AG09309 (cell line): ENCODE results near the gene PTPN7.

Experiments
- DNase-seq: peaks from one replicate; pipeline ENCODE4 v3.0.0-alpha.2; 2010; ENCODE audit warnings: low read depth
- H3K4me3 ChIP-seq: 2 replicates; pipeline ENCODE4 v1.5.1; 2011; ENCODE audit warnings: mild to moderate bottlenecking, low read depth, low read length, moderate library complexity; ENCODE audit not compliant: control insufficient read depth
- TF ChIP-seq, protein P1 (sequence below): IDR thresholded peaks from 2 replicates; pipeline ENCODE4 v1.5.1; 2011; ENCODE audit warnings: mild to moderate bottlenecking, low read depth, low read length, inconsistent platforms; ENCODE audit not compliant: insufficient read depth, control insufficient read depth; ENCODE audit errors: missing control alignments

Gene PTPN7

DNA sequence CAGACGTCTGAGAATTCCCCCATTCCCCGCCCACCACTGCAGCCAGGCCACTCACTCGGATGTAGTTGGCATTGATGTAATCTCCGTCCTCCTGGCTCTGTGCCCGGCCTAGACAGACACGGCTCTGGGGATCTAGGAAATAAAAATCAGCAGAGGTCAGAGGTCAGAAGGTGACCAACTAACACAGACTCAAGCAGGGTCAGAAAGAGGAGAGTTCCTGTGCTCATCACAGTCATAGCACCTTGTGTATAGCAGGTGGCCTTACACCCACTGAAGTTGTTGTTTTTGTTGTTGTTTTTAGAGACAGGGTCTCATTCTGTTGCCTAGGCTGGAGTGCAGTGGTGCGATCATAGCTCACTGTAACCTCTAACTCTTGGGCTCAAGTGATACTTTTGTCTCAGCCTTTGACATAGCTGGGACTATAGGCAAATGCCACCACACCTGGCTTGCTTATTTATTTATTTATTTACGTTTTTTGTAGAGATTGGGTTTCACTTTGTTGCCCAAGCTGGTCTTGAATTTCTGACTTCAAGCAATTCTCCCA lies 4.9 kb downstream of the PTPN7 start:
- DNase-seq, result no peak
- H3K4me3 ChIP-seq, result no peak overlapping the region
- TF ChIP-seq, protein P1, sequence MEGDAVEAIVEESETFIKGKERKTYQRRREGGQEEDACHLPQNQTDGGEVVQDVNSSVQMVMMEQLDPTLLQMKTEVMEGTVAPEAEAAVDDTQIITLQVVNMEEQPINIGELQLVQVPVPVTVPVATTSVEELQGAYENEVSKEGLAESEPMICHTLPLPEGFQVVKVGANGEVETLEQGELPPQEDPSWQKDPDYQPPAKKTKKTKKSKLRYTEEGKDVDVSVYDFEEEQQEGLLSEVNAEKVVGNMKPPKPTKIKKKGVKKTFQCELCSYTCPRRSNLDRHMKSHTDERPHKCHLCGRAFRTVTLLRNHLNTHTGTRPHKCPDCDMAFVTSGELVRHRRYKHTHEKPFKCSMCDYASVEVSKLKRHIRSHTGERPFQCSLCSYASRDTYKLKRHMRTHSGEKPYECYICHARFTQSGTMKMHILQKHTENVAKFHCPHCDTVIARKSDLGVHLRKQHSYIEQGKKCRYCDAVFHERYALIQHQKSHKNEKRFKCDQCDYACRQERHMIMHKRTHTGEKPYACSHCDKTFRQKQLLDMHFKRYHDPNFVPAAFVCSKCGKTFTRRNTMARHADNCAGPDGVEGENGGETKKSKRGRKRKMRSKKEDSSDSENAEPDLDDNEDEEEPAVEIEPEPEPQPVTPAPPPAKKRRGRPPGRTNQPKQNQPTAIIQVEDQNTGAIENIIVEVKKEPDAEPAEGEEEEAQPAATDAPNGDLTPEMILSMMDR, result no peak

DNA sequence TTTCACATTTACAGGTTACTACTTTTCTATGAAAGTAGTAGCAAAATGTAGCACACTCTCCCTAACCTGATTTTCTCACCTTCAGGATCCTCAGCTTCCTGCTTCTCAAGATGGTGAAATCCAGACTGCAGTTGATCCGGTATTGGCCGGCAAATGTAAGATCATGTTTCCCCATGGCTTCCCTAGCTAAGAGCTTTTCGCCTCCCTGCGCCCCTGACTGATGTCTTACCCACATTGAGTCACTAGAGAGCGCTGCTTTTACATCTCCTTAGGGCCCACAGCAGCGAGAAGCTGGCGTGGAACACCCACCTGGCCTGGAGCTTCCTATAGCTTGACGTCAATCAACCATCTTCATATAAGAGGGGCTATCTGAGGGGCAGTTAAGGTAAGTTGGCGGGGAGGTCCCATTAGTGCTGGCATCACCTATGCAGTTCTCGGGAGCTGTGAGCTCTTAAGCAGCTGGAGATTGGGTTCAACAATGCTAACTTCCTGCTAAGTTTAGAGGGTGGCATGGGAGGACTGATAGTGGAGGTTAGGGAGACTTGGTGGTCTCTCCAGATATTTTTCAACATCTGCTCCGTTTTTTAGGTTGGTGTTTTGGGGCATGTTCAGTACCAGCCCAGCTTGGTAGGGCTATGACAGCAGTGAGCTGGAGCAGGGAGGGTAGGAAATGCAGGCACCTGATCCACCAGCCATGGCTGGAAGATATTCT lies 5.5 kb downstream of the PTPN7 start:
- TF ChIP-seq, protein P1, result peak; percentile 66
- peak; percentile 24 for DNase-seq
- H3K4me3 ChIP-seq, result no peak overlapping the region

DNA sequence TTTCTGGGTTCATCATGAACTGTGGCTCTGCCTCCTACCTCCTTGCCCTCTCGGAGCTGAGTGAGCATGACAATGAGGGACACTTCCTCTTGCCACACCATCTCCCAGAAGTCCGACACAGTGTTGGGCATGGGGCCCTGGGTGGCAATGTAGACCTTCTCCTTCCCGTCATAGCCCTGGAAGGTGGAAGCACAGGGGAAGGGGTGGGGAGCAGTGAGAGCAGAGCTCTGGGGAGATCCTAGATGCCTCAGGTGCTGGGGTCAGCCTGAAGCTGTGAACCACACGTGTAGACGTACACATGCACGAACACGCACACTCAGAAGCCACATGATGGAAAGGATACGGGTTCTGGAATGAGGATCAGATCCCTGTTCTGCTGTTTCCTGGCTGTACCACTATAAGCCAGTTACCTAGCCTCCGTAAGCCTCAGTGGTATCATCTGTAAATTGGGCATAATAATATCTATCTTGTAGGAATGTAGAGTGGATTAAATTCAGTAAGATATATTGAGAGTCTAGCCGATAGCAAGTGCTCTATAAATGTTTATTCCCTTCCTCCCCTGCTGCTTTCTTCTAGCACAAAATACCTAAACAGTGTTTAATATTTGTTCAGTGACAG lies 6.1 kb downstream of the PTPN7 start:
- H3K4me3 ChIP-seq, result no peak overlapping the region
- DNase-seq, result no peak
- TF ChIP-seq, protein P1, result no peak

DNA sequence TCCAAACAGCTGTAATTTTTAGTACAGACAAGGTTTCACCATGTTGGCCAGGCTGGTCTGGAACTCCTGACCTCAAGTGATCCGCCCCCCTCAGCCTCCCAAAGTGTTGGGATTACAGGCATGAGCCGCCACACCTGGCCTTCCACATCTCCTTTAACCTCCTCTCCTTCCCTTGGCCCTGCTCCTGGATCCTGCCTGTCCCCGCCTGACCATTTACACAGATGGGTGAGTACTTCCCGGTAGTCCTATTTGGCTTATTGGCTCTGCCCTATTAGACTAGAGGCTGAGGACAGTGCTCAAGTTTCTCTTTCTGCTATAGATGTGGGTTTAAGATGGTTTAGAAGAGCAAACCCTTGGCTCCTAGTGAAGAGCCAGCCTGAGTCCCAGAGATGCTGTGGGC lies 7.1 kb downstream of the PTPN7 start:
- TF ChIP-seq, protein P1, result no peak
- DNase-seq, result no peak
- no peak overlapping the region for H3K4me3 ChIP-seq

DNA sequence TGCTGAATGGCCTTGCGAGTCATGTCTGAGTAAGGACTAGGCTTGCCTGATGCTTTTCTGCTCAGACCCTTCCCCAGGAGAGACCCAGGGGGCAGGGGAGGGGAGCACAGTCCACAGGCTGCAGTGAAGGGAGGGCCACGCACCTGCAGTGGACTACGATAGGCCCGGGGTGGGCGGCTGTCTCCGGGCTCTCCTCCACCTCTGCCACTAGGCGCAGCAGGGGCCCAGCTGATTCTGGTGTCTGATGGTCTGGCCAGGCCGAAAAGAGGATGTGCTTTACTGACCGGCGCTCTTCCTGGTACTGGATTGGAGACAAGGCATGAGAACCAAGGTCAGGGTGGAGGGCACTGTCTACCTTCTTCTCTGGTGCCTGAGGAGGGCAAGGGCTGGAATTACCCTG lies 8.0 kb downstream of the PTPN7 start:
- H3K4me3 ChIP-seq, result no peak overlapping the region
- TF ChIP-seq, protein P1, result no peak
- no peak for DNase-seq

DNA sequence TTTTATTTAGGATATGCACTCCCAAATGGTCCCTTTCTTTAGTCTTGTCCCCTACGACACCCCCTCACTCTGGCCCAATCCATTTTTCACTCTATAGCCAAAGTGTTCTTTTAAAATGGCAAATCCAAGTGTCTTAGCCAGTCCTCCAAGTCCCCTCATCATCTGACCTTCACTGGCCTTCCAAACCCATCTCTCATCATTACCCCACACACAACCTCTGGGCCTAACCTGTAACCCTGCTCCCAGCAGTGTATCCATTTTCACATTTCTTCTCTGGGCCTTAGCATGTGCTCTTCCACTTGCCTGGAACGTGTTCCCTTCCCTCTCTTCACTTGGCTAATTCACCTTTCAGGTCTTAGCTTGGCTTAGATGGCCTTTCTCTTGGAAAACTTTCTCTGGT lies 9.4 kb downstream of the PTPN7 start:
- DNase-seq, result no peak
- no peak overlapping the region for H3K4me3 ChIP-seq
- TF ChIP-seq, protein P1, result no peak
